DMS79 (cell line): Measurements from ENCODE around the gene NLK.
"Not testable (repeated sequence)": the region's sequence is repeated elsewhere in the genome, so short reads cannot be mapped to it uniquely, and the experiment has no call there.

Experiments used
- DNase-seq: peaks from one replicate; lab custom pipeline; 2025; lab: John Stamatoyannopoulos, UW

The NLK gene

DNA sequence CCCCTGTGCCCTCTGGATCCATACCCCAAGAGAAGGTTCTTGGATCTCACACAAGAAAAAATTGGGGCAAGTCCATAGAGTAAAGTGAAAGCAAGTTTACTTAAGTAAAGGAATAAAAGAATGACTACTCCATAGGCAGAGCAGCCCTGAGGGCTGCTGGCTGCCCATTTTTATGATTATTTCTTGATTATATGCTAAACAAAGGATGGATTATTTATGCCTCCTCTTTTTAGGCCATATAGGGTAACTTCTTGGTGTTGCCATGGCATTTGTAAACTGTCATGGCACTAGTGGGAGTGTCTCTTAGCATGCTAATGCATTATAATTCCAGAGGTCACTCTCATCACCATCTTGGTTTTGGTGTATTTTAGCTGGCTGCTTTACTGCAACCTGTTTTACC is 70.8 kb downstream of the NLK start:
- DNase-seq, result no peak

DNA sequence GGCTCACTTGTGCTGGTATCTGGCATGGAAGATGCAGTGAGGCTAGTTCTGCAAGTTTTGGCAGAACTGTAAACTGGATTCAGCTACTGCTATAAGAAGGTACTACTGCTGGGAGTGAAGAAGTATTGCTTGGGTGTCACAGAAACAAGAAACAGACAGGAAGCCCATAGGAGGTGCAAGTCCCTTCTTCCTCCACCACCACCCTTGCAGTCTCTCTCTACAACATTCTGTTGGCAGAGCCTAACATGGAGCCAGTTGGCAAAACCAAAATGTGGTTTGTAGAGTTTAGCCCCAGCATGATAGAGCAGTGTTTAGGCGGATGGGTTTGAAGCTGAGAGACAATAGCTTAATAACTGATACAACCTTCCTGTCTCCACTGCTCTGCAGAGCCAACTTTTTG is 72.6 kb downstream of the NLK start:
- DNase-seq, result no peak

DNA sequence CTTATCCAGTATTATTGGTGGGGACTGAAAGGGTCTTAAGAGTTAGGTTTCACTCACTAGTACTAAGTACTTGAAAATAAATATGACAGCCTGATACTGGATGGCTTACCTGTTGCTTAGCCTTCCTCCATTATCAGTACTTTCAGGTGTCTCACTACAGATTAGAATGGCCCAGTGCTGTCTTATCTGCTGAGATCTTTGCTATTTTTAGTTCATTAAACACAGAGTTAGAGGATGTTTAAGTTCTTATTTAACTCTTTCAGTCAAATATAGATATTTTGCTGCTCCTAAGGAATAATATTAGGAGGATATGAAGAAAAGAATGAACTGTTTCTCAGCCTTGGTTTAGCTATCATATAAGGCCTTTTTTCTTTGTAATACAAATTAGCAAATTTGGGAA is 74.8 kb downstream of the NLK start:
- no peak for DNase-seq

DNA sequence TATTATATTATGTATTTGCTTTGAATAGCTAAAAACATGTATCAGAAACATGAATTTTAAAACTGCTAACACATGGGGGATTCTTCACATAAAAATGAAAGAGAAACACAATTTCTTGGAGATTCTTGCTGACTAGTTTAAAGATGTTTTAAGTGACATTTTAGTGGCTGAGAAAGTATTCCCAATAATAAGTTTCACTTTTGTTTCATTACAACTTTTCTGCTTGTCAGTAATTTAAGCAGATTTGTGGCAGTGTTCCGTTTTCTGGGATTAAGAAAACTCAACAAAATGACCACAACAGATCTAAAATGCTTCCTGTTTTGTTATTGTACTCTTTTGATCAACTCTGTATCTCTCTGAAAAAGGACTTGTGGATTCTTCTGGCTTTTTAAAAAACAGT is 75.9 kb downstream of the NLK start:
- DNase-seq, result no peak

DNA sequence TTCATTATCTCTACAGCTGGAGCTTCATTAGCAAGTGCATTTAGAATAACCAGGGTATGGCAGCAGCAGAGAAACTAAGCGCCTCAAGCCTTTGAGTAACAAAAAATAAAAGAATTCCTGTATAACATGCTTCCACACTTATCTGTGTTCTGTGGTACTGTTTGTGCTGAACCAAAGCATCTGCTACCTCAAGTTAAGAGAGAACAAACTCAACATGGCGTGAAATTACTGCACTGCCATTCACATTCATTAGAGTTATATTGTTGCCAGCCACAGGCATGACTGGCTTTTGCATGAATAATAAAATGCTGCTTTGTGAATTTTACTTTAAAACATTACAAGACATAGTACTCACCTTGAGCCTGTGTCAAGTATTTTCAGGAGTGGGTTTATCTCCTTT is 76.6 kb downstream of the NLK start:
- DNase-seq, result peak; percentile 39

DNA sequence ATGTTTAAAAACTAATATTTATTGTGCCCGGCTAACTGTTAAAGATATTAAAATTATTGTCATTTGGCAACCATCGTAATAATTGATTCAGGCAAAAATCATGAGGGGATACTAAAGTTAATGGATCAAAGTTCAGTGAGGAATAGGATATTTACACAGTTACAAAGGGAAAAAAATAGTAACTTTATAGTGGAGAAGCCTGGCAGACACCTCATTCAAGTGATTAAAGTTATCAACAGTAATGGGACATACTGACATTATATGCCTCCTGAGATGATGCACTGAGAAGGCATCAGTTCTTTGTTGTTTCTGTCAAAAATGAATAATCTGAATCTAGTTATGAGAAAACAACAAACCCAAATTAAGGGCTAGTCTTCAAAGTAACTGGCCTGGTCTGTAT is 77.1 kb downstream of the NLK start:
- DNase-seq, result no peak

DNA sequence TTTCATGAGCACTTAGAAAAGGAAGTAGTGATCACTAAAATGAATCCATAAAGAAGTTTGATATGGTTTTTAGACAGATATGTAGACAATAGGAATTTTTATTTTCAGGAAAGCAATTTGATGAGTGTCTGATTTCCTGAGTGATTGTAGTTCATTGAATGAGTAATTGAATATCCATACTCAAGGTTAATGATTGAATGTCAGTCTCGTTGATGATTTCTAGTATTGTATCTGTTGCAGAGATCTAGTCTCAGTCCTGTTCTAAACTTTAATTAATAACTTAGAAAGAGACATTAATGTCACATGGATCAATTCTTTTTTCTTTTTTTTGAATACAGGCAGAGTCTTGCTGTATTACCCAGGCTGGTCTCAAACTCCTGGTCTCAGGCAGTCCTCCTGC is 78.3 kb downstream of the NLK start:
- no peak for DNase-seq

DNA sequence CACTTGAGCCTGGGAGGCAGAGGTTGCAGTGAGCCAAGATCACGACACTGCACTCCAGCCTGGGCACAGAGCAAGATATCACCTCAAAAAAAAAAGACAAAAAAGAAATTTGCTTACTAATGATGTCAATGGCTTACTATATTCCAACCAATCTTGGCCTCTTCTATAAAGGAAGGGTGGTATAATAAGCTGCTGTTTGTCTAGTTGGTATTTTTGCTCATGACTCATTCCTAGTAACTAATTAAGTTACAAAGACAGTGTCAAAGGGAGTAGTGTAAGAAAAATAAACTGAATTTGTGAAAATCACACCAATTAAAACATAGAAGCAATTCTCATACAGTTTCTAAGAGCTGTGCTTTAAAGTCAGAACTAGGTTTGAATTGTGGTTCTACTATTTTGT is 82.5 kb downstream of the NLK start:
- no peak for DNase-seq

DNA sequence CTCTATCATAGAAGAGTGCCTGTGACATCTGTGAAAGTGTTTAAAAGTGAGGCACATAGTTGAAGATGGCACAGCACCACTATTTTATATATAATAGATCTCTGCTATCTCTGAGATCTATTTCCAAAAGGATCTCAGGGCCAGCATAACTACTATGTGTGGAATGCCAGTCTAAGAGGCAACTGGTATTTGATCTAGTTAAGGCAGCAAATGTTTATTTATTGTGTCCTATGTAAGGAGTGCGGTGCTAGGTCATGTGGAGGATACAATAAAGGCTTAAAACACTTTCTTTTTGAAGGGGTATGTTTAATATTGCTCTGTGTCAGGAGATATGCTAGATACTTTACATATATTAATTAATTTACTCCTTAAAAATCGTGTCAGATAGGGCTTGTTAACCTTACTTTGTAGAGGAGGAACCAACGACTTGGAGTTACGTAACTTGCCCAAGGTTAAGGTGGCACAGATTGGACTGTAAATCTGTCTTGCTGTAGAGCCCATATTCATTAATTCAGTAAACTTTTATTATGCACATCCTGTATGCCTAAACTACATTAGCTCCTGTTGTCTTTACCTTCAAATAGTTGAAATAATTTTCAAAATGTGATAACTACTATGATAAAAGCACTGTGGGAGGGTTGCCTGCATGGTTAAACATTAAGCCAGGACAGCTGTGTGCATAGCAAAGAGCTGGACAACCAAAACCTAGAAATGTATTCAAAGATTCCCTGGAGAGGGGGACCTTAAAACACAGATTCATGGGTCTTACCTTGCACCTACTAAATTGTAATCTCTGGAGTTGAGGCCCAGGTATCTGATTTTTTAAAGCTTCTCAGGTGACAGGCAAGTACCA is 83.3 kb downstream of the NLK start:
- DNase-seq, result no peak

DNA sequence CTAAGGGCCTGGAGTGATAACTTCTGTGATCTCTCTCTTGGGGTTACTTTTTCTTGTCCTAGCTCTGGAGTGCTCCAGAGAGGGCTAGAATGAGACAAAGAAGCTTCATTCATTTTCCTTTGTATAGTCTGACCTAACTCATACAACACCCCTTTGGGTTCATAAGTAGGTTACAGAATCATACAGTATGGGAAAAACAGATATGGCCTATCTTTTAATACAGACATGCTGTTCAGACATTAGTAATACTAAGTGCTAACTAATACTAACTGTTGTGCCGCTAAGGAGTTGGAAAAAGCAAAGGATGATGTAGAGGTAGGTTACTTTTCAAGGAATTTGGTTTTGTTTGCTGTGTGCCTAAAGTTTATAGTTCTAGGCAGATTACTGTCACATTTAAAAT is 84.7 kb downstream of the NLK start:
- DNase-seq, result no peak

DNA sequence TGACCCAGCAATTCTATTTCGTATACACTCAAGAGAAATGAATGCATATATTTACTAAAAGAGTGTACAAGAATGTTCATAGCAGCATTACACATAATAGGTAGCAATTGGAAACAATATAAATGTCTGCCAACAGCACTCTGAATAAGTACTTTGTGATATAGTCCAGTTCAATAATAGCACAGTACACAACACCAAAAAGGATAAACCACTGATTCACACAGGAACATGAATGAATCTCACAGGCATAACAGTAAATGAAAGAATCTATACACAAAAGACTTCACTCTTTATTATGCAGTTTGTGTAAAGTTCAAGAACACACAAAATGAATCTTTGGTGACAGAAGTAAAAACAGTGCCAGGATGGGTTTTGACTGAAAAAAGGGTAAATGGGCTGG is 86.3 kb downstream of the NLK start:
- no peak for DNase-seq

DNA sequence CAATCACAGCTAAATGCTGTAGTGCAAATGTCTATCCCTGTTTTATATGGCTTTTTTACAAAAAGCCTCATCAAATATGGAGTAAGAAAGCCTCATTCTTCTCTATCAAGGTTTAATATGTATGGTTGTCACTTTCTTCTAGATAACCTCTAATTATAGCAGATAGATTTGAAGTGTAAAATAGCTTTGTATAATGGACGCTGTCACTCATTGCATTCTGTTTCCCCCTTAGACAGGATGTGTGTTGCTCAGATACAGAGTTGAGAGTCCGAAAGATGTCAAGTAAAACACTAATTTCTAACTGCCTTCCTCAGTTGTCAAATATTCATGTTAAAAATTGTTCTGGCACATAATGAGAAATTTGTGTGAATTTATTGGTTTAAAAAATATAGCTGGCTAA is 88.0 kb downstream of the NLK start:
- DNase-seq, result no peak

DNA sequence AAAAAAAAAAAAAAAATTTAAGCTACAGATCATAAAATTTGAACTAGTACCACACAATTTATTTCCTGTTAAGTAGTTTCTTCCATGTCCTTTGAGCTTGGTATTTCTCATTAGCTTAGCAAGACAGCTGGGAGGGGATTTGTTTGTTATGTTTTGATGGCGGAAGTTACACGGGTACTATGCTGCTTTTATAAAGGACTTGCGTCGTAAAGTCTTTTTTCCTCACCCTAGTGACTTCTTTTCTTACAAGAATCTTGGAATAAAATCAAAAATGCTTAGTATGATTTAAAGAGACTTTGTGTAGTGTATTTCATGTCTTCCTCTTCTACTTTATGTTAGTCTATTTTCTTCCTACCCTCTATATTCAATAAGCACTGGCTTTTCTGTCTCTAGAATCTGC is 89.1 kb downstream of the NLK start:
- no peak for DNase-seq

DNA sequence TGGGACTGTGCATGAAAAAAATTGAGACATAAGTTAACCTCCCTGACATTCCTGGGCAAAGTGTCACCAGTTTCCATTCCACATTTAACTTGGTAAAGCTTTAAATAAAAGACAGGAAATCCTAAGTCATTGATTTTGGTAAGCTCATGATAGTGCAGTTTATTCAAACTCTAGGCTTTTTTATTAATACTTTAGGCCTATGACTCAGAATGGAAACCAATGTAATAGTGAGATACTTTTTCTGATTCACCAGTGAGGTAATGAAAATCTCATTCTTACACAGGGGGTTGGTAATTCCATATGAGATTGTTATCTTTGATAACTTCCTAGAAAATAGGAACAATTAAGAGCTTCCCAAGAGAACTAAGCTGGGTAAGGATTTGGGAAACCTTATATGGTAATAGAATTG is 91.1 kb downstream of the NLK start:
- DNase-seq, result no peak

DNA sequence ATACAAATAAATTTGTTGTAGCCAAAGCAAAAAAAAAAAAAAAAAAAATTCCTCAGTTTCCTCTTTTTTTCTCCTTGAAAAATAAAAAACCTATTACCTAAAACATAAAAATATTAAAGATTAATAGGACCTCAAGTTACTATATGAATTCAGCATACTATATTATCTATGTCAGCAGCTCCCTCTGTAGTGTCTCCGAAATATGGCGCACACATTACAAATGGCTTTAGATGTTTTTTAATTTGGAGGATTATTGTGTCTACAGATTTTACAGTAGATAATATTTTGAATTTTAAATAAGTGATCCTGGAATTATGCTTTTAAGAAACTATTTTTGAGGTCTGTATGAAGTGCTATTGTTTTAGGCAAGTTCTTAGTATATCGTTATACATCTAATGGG is 94.4 kb downstream of the NLK start:
- DNase-seq, result no peak

DNA sequence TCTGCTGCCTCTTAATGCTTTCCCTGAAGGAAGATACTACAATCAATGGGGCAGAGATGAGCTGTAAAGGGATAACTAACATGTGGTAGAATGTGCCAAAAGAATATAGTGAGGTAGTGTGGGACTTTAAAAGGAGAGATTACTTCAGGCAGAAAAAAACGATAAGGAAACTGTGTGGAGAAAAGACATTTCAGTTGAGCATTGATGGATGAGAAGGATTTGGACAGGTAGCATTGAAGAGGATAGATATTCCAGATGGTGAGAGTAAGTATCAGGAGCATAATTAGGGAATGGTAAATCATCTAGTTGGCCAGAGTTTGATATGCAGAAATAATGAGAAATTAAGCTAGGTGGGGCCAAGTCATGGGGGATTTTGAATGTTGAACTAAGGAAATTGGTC is 97.3 kb downstream of the NLK start:
- no peak for DNase-seq

DNA sequence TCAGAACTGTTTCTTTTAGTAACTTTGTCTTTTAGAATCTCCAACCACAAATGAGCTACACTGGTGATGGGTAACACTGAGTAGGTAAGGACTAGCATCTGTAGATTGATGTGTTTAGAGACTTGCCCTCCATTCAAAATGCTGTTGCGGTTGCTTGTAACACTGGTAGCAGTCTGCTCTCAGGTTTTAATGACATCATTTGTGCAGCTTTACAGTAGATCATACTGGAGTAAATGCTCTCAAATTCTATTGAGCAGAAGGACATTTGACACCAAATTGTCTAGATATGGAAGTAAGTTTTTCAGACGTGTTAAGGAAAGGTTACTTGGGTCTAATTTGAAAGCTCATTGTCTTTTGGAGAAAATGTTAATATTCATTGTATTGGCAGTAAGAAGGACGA is 98.8 kb downstream of the NLK start:
- DNase-seq, result no peak

DNA sequence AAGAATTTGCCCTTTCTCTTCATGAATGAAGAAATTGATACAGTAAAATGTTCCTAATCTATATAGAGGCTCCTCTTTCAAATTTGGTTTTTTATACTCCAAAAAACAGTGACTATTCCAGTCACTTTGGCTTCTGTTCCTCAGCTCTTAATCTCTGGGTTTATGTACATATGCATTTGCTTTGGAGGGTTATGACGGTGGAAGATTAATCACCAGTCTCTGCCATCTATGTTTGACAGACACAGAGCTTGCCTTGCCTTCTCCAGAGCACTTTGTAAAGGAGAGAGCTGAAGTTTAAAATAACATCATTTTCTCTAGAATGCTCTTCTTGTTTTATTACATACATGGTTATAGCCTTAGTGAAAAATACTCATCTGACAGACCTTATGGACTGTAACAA is 99.3 kb downstream of the NLK start:
- no peak for DNase-seq

DNA sequence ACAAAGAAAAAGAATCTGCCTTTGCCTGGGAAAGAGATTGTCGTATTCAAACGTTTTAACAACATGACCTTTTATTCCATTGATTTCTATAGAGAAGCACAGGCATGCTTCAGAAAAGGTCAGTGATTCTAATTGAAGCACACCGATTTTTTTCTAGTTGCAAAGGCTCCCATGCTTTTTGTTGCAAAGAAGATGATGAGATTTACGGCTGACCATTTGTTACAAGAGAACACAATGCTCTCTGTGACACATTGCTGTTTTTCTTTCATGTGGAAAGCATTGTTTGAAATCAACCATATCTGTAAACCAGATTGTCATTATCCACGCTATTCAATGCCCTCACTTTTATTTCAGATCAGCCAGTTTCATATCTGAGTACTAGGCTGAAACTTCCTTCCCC is 99.8 kb downstream of the NLK start:
- DNase-seq, result no peak

DNA sequence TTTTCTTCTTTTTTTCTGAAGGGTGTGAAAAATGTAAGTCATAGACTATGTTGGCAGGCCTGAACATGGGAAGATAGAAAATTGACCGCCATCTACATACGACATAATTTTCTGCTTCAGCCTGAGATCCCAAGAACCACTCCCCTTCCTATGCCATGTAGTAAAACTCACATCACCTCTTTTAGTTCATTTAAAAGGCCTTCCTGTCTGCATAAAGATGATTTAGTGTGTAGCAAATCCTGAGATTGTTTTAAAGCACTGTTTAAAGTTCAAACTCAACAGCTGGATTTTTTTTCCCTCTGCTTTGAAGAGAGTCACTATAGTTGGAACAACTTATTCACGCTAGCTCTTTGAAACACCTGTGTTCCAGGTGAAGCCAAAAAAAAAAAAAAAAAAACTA is 101.5 kb downstream of the NLK start:
- peak; percentile 45 for DNase-seq

DNA sequence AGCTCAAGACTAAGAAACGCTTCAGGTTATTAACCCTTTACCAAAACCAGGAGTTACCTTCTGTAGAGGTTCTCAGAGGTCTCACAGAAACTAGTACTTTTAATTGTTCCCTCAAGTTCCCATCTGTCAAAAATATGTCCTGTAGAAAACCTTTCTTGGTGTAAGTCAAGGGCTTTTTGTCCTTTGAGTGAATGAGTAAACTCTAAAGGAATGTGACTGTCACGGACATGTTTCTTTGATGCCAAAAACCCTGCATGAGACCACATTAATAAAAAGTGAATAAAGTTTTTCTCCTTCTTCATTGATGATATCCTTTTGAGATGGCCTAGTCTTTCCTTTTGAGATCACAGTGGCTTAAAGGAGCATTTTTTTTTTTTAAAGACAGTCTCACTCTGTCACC is 102.9 kb downstream of the NLK start:
- no peak for DNase-seq

DNA sequence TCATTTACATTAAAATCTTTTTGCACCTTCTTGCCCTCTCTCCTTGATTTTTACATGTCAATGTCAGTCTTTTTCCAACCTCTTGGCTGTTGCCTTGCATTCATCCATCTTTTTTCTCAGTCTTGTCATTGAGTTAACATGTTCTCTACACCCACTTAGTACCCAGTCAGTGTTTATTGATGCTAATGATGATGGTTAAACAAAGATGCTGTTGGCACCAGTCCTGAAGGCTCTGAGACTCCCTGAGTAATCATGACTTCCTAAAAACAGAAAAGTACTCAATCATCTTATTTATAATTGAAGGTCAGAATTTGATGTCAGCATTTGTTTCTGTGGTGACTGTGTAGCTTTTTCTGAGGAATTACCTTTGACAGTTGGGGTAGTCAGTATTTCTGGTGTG is 104.5 kb downstream of the NLK start:
- DNase-seq, result peak; percentile 2

DNA sequence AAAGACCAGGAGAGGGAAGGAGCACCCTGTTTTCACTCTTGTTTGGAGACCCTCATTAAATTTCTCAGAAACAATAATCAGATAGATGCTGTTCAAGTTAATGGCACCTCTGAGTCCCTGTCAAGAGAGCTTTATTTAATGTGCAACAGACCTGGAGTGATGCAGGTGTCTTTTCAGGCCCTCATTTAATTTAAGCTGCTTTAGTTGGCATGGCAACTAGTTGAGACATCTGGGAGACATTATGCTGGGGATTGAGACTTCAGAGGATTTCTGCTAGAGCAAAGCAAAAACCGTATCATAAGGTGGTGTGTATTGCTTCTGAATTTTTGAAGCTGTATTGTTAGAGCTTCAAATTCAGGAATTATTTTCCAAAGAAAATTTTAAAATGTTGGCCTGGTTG is 108.5 kb downstream of the NLK start:
- DNase-seq, result peak; percentile 48

DNA sequence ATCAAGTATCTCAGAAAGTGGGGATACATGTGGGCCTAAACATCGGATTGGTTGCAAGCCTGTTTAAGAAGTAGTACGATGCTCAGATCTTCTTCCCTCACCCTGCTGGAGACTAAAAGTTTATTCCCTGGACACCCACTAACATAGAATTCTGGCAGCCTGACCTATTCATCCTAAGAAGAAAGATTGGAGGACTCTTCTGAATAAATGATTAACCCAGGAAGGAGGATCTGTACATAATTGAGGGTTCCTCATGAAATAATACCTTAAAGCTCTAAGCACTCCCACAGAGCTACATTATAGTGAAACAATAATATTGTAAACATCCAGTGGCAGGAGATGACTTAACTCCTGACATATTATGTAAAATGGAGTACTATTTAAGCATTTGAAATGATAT is 111.7 kb downstream of the NLK start:
- DNase-seq, result no peak

DNA sequence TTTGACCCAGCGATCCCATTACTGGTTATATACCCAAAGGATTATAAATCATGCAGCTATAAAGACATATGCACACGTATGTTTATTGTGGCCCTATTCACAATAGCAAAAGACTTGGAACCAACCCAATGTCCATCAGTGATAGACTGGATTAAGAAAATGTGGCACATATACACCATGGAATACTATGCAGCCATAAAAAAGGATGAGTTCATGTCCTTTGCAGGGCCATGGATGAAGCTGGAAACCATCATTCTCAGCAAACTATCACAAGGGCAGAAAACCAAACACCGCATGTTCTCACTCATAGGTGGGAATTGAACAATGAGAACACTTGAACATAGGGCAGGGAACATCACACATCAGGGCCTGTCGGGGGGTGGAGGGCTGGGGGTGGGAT is 112.9 kb downstream of the NLK start:
- DNase-seq, result not testable (repeated sequence)
